ENCODE data around the gene LZTFL1.

The LZTFL1 gene

GRCh38 chr3:45873638-45874037 lies 31.7 kb upstream of the LZTFL1 start:
- Histone ChIP-seq H2AFZ (ENCODE audit: low read depth, low read length) (no peak overlapping the region), H2BK120ac (ENCODE audit: low read depth, low read length) (no peak overlapping the region), H3K4me1 (ENCODE audit: control insufficient read depth, insufficient read depth, low read depth, low read length) (no peaks in the 10 kb centered on the region), H3K18ac (ENCODE audit: low read depth in 1 of 2, low read length in 2 of 2) (no peak overlapping the region), H3K36me3 (ENCODE audit: control insufficient read depth in 1 of 2, insufficient read depth in 2 of 2, low read depth in 1 of 2, low read length in 2 of 2) (no peaks in the 10 kb centered on the region), H3K4me2 (ENCODE audit: low read length, poor library complexity, severe bottlenecking) (no peak overlapping the region), H4K8ac (ENCODE audit: low read length) (no peak overlapping the region), H3K4ac (ENCODE audit: low read depth in 1 of 2, low read length in 2 of 2) (no peak overlapping the region), H2AK5ac (ENCODE audit: low read length, severe bottlenecking) (no peak overlapping the region), H3K79me1 (replicated peaks; ENCODE audit: low read length, poor library complexity, severe bottlenecking) (no peaks in the 10 kb centered on the region), H3K27me3 (ENCODE audit: control insufficient read depth in 1 of 2, insufficient read depth in 1 of 2, low read length in 2 of 2) (peaks cover 8 to 28% of the 10 kb centered on the region in 2 experiments), H3K23ac (ENCODE audit: low read length in 2 of 2) (no peak overlapping the region), H3K9ac (ENCODE audit: low read length) (no peak overlapping the region), H2BK12ac (ENCODE audit: low read length in 2 of 2) (no peak overlapping the region), H2BK5ac (ENCODE audit: low read depth, low read length, poor library complexity, severe bottlenecking) (no peak overlapping the region), H4K91ac (ENCODE audit: low read length) (no peak overlapping the region), H2BK15ac (ENCODE audit: low read depth, poor library complexity, severe bottlenecking) (no peak overlapping the region), H3K27ac (ENCODE audit: low read length, poor library complexity, severe bottlenecking) (no peak overlapping the region), H3K14ac (ENCODE audit: low read length in 2 of 2) (no peak overlapping the region), H3K9me3 (ENCODE audit: control insufficient read depth, low read length) (peaks cover 8% of the 10 kb centered on the region), H3K4me3 (ENCODE audit: insufficient read depth in 1 of 2, low read depth in 1 of 2, low read length in 2 of 2) (no peak overlapping the region)
- DNase-seq: no peak
- 80% methylated on average over 4 of the region's 4 CpGs for WGBS

- Histone ChIP-seq H3K9me3 (ENCODE audit: control insufficient read depth, low read length) (peaks cover 8% of the 10 kb centered on the region), H2BK5ac (ENCODE audit: low read depth, low read length, poor library complexity, severe bottlenecking) (no peak overlapping the region)
Observed at GRCh38 chr3:45873036-45873435, 31.1 kb upstream of the LZTFL1 start.

GRCh38 chr3:45872569-45872968 lies 30.6 kb upstream of the LZTFL1 start:
- Histone ChIP-seq H4K91ac (ENCODE audit: low read length) (no peak overlapping the region), H3K14ac (ENCODE audit: low read length in 2 of 2) (no peak overlapping the region), H3K18ac (ENCODE audit: low read depth in 1 of 2, low read length in 2 of 2) (no peak overlapping the region), H2AFZ (ENCODE audit: low read depth, low read length) (no peak overlapping the region), H3K4me2 (ENCODE audit: low read length, poor library complexity, severe bottlenecking) (no peak overlapping the region), H2BK120ac (ENCODE audit: low read depth, low read length) (no peak overlapping the region), H2BK5ac (ENCODE audit: low read depth, low read length, poor library complexity, severe bottlenecking) (no peak overlapping the region), H3K27ac (ENCODE audit: low read length, poor library complexity, severe bottlenecking) (no peak overlapping the region), H3K9ac (ENCODE audit: low read length) (no peak overlapping the region), H2BK15ac (ENCODE audit: low read depth, poor library complexity, severe bottlenecking) (no peak overlapping the region), H3K4ac (ENCODE audit: low read depth in 1 of 2, low read length in 2 of 2) (no peak overlapping the region), H3K4me3 (ENCODE audit: insufficient read depth in 1 of 2, low read depth in 1 of 2, low read length in 2 of 2) (no peak overlapping the region), H2AK5ac (ENCODE audit: low read length, severe bottlenecking) (no peak overlapping the region), H3K23ac (ENCODE audit: low read length in 2 of 2) (no peak overlapping the region), H3K36me3 (ENCODE audit: control insufficient read depth in 1 of 2, insufficient read depth in 2 of 2, low read depth in 1 of 2, low read length in 2 of 2) (no peaks in the 10 kb centered on the region), H2BK12ac (ENCODE audit: low read length in 2 of 2) (no peak overlapping the region), H3K4me1 (ENCODE audit: control insufficient read depth, insufficient read depth, low read depth, low read length) (no peaks in the 10 kb centered on the region), H3K79me1 (replicated peaks; ENCODE audit: low read length, poor library complexity, severe bottlenecking) (no peaks in the 10 kb centered on the region), H4K8ac (ENCODE audit: low read length) (no peak overlapping the region), H3K27me3 (ENCODE audit: control insufficient read depth in 1 of 2, insufficient read depth in 1 of 2, low read length in 2 of 2) (peaks cover 8 to 28% of the 10 kb centered on the region in 2 experiments), H3K9me3 (ENCODE audit: control insufficient read depth, low read length) (peaks cover 8% of the 10 kb centered on the region)
- 47% methylated on average over 2 of the region's 2 CpGs for WGBS
- no peak for DNase-seq

More at GRCh38 chr3:45873036-45873435, 31.1 kb upstream of the LZTFL1 start:
- Histone ChIP-seq H2BK15ac (ENCODE audit: low read depth, poor library complexity, severe bottlenecking) (no peak overlapping the region), H3K27me3 (ENCODE audit: control insufficient read depth in 1 of 2, insufficient read depth in 1 of 2, low read length in 2 of 2) (peaks cover 8 to 28% of the 10 kb centered on the region in 2 experiments), H4K91ac (ENCODE audit: low read length) (no peak overlapping the region), H3K4me3 (ENCODE audit: insufficient read depth in 1 of 2, low read depth in 1 of 2, low read length in 2 of 2) (no peak overlapping the region), H3K4ac (ENCODE audit: low read depth in 1 of 2, low read length in 2 of 2) (no peak overlapping the region), H3K36me3 (ENCODE audit: control insufficient read depth in 1 of 2, insufficient read depth in 2 of 2, low read depth in 1 of 2, low read length in 2 of 2) (no peaks in the 10 kb centered on the region), H3K18ac (ENCODE audit: low read depth in 1 of 2, low read length in 2 of 2) (no peak overlapping the region), H2AK5ac (ENCODE audit: low read length, severe bottlenecking) (no peak overlapping the region), H2BK12ac (ENCODE audit: low read length in 2 of 2) (no peak overlapping the region), H3K4me1 (ENCODE audit: control insufficient read depth, insufficient read depth, low read depth, low read length) (no peaks in the 10 kb centered on the region), H2AFZ (ENCODE audit: low read depth, low read length) (no peak overlapping the region), H3K9ac (ENCODE audit: low read length) (no peak overlapping the region), H3K14ac (ENCODE audit: low read length in 2 of 2) (no peak overlapping the region), H3K79me1 (replicated peaks; ENCODE audit: low read length, poor library complexity, severe bottlenecking) (no peaks in the 10 kb centered on the region), H4K8ac (ENCODE audit: low read length) (no peak overlapping the region), H3K27ac (ENCODE audit: low read length, poor library complexity, severe bottlenecking) (no peak overlapping the region), H2BK120ac (ENCODE audit: low read depth, low read length) (no peak overlapping the region), H3K4me2 (ENCODE audit: low read length, poor library complexity, severe bottlenecking) (no peak overlapping the region), H3K23ac (ENCODE audit: low read length in 2 of 2) (no peak overlapping the region)
- DNase-seq: no peak

GRCh38 chr3:45871780-45872179 lies 29.9 kb upstream of the LZTFL1 start:
- Histone ChIP-seq H2AFZ (ENCODE audit: low read depth, low read length) (no peak overlapping the region), H2BK5ac (ENCODE audit: low read depth, low read length, poor library complexity, severe bottlenecking) (no peak overlapping the region), H2BK120ac (ENCODE audit: low read depth, low read length) (no peak overlapping the region), H3K4me2 (ENCODE audit: low read length, poor library complexity, severe bottlenecking) (no peak overlapping the region), H3K36me3 (ENCODE audit: control insufficient read depth in 1 of 2, insufficient read depth in 2 of 2, low read depth in 1 of 2, low read length in 2 of 2) (no peaks in the 10 kb centered on the region), H3K14ac (ENCODE audit: low read length in 2 of 2) (no peak overlapping the region), H4K91ac (ENCODE audit: low read length) (no peak overlapping the region), H3K9me3 (ENCODE audit: control insufficient read depth, low read length) (peaks cover 8% of the 10 kb centered on the region), H3K9ac (ENCODE audit: low read length) (no peak overlapping the region), H3K23ac (ENCODE audit: low read length in 2 of 2) (no peak overlapping the region), H3K4me1 (ENCODE audit: control insufficient read depth, insufficient read depth, low read depth, low read length) (no peaks in the 10 kb centered on the region), H3K79me1 (replicated peaks; ENCODE audit: low read length, poor library complexity, severe bottlenecking) (no peaks in the 10 kb centered on the region), H2BK15ac (ENCODE audit: low read depth, poor library complexity, severe bottlenecking) (no peak overlapping the region), H2BK12ac (ENCODE audit: low read length in 2 of 2) (no peak overlapping the region), H2AK5ac (ENCODE audit: low read length, severe bottlenecking) (no peak overlapping the region), H4K8ac (ENCODE audit: low read length) (no peak overlapping the region), H3K27me3 (ENCODE audit: control insufficient read depth in 1 of 2, insufficient read depth in 1 of 2, low read length in 2 of 2) (peaks cover 6 to 28% of the 10 kb centered on the region in 2 experiments), H3K18ac (ENCODE audit: low read depth in 1 of 2, low read length in 2 of 2) (no peak overlapping the region), H3K4me3 (ENCODE audit: insufficient read depth in 1 of 2, low read depth in 1 of 2, low read length in 2 of 2) (no peak overlapping the region), H3K4ac (ENCODE audit: low read depth in 1 of 2, low read length in 2 of 2) (no peak overlapping the region), H3K27ac (ENCODE audit: low read length, poor library complexity, severe bottlenecking) (no peak overlapping the region)
- DNase-seq: no peak
- WGBS: 81% methylated on average over 4 of the region's 6 CpGs
